Heart left ventricle (tissue), 13 donors: ENCODE results near the gene SYNC.

Experiments used
- POLR2A ChIP-seq, 2 donors: fragments of 450-650 bp; IDR thresholded peaks; one replicate each; pipeline ENCODE4 v1.6.1; 2017; ENCODE audit warnings: antibody characterized with exemption in 2 of 2, mild to moderate bottlenecking in 2 of 2, moderate library complexity in 2 of 2
- TF ChIP-seq, protein P1 (sequence below), 12 donors: fragments of 200-600 bp; sonication (generic) in 4 of 12; IDR thresholded peaks; one replicate each; pipeline versions ENCODE4 v1.5.0 to v1.8.0; 2018 to 2022; ENCODE audit warnings: antibody characterized with exemption in 12 of 12, mild to moderate bottlenecking in 5 of 12
- donor health status: ischemic (EF 13 %, LVEDD 7.1; RV severe dilation, severe dysfunction).
- donor health status: DM: no; HTN: yes; CAD: no.
- donor health status: DM: no; HTN: no; CAD: no.
- donor health status: ischemic (EF 25% LVEDD 6.9; RV normal size, moderate dysfunction).
- donor health status: ischemic (EF 25% LVEDD 5.7; RV mildly dilated, moderate dysfunction).
- donor health status: ischemic (EF 35%, LVEDD 5.7; RV mildly dilated, moderate dysfunction).
- donor health status: nonischemic (EF 11% LVEDD 7.7; RV severe dilation, severe dysfunction).
- donor health status: DM: yes; HTN: yes; CAD: no.
- donor health status: PGD.
- donor health status: ischemic (EF 29% LVEDD 5.4; RV normal size, mild dysfunction).
- donor health status: nonischemic (EF 23%, LVEDD 6.1; RV moderate dilation, normal function).

DNA sequence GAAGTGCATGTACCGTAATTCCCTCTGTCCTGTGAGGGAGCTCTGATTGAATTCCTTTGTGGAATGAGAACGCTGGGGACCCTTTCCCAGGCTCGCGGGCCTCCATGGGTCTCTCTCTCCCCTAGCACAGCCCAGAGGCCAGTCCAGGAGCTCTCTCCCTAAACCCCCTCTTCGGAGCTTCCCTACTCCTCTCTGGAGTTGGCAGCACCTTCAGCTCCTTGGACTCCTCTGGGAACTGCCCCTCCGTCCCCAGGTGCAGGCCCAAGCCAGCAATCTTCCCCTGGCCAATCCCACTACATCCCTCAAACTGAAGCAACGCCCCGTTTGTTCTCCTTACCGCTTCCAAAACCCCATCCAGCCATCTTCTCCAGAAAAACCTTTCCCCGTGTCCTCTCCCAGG lies 10.5 kb upstream of the SYNC start:
- TF ChIP-seq POLR2A (IDR thresholded peaks at IDR 0.05) = no peak
- TF ChIP-seq, protein P1, sequence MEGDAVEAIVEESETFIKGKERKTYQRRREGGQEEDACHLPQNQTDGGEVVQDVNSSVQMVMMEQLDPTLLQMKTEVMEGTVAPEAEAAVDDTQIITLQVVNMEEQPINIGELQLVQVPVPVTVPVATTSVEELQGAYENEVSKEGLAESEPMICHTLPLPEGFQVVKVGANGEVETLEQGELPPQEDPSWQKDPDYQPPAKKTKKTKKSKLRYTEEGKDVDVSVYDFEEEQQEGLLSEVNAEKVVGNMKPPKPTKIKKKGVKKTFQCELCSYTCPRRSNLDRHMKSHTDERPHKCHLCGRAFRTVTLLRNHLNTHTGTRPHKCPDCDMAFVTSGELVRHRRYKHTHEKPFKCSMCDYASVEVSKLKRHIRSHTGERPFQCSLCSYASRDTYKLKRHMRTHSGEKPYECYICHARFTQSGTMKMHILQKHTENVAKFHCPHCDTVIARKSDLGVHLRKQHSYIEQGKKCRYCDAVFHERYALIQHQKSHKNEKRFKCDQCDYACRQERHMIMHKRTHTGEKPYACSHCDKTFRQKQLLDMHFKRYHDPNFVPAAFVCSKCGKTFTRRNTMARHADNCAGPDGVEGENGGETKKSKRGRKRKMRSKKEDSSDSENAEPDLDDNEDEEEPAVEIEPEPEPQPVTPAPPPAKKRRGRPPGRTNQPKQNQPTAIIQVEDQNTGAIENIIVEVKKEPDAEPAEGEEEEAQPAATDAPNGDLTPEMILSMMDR (IDR thresholded peaks at IDR 0.05) = no peak
